DMS 273 (cell line): ENCODE results near the gene ZNF618.

Experiments
- DNase-seq: peaks from one replicate; lab custom pipeline; 2025; ENCODE audit not compliant: unreplicated experiment; lab: John Stamatoyannopoulos, UW

ZNF618 gene

GRCh38 chr9:113932906-113933584, 56.9 kb downstream of the ZNF618 start:
- DNase-seq = no peak

- DNase-seq = no peak
Measured at GRCh38 chr9:113933671-113934070, 57.6 kb downstream of the ZNF618 start.

DNA sequence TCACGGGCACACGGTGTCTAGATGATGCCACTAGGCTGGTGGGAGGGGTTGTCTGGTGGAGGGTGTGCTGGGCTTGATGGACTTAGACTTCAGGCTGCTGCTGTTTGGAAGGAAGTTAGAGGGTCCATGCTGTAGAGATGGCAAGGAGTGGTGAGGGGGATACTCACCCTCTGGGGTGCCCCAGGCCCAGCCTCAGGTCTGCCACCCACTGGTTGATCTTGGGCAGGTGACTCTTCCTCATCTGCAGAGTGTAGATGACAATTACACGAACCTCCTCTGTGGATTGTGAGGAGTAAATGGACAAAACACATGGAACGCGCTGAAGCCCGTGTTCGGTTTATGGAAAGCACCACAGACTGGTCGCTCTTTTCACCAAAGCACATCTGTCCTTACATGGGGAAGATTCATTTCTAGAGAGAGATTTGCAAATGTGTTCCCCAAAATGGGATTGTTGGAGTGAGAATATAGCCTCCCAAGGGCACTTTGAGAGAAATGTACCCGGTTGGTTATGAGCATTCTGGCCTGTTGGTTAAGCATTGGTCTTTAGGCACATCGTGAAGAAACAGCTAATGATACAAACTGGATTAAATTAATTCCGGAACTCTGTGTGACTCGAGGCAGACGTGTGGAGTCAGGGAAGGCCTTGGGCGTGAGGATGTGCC, 58.2 kb downstream of the ZNF618 start:
- no peak for DNase-seq

DNA sequence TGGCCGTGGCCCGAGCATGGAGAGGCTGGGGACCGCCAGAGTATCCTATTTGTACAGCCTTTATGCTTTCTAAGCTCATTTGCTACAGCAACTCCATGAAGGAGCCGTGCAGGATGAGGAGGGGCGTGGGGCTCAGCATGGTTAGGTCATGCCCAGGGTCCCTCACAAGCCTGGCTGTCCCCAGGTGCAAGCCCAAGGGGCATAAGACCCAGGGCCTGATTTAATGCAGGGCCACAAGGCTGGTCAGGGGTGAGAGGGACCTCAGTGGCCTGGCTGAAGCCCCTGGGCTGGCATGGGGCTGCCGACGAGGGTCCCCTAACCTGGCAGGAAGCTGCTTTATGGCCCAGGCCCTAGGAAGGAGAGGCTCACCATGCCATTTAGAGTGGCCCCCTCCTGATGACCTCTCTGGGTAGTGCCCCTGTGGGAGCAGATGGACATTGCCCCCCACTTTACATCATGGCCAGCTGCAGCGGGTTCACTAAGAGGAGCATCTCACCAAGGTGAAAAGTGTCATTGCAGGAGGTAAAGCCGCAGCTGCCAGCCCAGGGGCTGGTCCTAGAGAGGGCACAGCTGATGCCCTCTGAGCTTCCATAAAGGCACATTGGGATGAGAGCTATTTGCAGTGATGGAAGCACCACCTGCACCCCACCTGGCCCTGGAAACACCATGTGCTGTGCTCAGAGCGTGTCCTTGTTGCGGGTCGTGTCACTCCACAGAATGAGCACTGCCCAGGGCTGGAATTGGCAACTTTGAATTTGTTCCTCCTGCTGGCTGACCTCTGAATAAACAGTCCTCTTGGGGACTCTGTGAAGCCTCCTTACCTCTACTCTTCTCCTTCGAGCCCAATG, 58.9 kb downstream of the ZNF618 start:
- no peak for DNase-seq

GRCh38 chr9:113935677-113936380, 59.7 kb downstream of the ZNF618 start:
- DNase-seq = no peak

DNA sequence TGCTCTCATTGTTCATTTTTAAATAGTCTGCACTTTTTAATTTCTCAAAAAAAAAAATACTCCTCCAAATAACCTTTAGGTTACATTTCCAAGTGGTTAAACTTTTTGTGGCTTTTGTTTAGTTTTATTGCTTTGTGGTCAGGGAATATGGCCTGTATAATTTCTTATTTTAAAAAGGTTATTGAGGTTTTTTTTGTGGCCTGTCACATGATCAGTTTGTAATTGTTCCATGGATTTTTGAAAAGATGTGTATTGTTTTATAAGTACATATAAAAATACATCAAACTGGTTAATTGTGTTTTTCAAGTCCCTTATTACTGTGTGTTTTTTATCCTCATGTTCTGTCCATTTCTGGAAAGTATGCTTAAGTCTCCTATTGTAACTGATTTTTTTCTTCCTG, 64.0 kb downstream of the ZNF618 start:
- no peak for DNase-seq

GRCh38 chr9:113941056-113941455, 64.9 kb downstream of the ZNF618 start:
- DNase-seq = no peak

DNA sequence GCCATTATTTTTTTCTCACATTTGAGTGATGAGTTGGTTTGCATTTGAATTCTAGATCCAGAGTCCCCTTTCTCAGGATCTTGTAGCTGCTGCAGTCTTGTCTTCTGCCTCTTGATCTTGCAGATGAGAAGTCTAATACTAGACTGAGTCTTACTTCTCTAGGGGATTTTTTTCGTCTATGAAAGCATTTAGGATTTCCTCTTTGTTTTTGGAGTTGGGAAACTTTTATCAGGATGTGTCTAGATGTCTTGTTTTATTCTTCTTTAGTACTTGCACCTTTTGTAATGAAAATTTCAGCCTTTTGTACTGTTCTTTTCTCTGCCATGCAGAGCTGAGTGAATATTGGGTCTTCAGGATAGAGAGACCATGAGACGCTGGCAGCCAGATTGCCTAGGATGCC, 65.4 kb downstream of the ZNF618 start:
- no peak for DNase-seq

DNA sequence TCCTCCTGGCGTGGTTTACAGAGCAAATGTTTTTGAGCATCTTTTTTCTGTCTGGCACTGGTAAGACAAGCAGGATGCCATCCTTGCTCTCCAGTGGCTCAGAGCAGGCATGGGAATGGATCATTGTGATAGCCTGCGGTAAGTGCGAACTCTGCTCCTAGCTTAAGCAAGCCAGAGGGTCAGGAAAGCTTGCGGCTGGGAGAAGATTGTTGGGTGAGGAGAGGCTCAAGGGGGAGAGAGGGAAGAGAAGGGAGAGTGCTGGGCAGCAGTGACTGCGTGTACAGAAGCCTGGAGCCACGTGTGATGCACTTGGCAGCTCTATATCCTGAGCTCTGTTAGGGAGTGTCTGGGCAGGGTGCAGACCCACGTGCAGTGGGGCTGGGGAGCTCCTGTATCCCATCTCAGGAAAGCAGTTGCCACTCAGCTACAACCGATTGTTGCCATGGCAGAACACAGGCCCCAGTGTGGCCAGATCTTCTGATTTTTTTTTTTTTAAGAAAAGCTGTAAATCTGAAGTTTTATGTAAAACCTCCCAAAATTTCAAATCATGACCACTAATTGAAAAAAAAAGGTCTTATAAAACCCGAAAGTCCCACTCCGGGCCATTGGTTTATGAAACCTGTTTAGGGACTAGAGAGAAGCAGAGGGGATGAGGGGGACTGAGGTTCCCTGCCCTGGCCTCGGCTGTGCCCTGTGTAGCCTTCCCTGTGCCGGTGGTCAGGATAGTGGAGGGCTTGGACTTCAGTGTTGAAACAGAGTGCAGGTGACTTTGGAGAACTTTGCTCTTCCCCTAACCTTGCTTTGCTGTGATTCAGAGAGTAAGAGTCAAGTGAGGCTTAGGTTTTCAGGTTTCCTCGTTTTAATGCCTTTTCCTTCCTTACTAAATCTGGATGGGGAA, 67.3 kb downstream of the ZNF618 start:
- no peak for DNase-seq

DNA sequence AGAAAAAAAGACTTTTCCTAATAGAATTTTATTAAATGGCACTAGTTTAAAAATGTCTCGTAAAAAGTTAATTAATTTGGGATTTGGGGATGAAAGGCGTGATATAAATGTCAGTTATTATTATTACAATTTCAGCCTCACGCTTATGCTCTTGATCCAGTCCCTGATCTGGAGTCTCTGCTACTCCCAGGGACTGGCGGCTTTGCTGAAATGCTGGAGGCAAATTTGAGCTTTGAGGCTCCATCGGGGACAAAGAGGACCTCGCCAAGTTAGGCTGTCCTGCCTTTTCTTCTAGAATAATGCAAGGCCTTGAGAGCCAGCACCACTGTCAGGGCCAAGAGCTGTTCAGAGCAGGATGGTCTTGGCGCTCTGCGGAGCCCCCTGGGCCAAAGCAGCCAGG, 69.7 kb downstream of the ZNF618 start:
- no peak for DNase-seq

DNA sequence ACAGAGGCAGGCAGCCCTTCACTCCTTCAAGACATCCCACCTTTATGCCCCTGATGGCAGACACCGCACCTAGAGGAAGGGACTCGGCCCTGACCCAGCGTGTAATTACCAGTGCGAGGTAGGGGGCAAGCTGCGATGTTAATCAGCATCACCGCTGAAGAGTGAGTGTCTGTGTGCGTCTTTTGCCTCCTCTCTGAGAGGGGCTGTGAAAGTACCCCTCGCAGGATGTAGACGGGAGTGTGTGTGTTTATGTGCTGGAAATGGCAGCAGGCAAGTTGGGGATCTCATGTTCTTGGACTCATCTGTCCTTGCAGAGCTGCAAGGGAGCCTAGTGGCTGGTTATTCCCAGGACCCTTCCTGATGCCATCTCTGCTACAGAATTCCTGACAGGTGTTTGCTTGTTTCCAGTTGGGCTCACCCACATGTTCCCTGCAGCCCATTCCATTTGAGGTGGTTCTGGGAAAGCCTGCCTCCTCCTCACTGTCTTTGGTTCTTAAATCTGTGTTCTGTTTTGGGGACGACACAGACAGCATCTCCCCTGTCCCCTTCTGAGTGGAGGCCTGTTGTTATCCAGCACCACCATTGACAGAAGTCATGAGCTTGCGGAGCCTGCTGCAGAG, 70.5 kb downstream of the ZNF618 start:
- no peak for DNase-seq

DNA sequence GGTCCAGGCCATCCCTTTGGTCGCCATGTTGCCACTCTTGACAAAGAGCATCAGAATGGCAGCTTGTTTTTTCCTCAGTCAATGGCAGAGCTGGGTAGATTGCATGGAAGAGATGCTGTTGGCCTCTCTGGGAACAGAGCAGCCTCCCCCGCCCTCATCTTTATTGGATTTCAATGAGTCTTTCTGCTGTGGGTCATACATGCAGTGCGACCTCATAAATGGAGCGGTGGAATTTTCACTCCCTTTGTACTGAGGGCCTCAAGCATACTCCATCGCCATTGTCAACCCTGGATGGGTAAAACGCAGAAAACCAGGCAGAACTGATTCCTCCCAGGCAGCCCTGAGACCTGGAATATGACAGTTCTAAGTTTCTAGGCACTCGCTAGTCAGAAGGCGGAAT, 71.8 kb downstream of the ZNF618 start:
- no peak for DNase-seq

DNA sequence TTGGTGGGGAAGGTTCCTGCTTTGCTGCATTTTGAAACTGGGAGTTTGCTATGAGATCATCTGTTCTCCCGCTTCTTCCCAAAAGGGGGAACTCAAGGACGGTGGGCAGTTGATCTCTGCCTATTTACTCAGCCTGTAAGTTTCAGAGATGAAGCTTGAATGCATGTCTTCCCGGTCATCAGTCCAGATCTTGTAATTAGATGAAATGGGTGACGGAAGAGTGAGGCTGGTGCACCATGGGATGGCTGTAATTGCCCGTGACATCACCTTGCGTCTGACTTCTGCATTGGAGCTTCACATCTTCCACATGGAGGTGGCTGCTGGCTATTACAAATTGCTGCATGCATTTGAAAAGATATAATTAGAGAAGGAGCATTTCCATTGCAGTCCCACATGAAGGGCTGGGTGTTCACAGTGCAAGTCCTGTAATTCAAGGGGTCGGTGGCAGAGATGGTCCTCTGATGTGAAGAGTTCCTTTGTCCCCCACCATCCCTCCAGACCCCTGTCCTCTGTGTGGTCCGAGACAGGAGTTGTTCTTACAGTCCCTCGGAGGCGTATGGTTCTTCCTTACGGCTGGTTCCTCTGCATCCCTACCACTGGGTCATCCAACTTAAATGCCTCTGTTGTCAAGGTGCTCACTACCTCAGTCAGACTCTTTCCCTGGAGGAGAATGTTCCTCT, 72.9 kb downstream of the ZNF618 start:
- DNase-seq = no peak

GRCh38 chr9:113949571-113950078, 73.5 kb downstream of the ZNF618 start:
- DNase-seq = no peak

GRCh38 chr9:113950195-113951031, 74.3 kb downstream of the ZNF618 start:
- no peak for DNase-seq

DNA sequence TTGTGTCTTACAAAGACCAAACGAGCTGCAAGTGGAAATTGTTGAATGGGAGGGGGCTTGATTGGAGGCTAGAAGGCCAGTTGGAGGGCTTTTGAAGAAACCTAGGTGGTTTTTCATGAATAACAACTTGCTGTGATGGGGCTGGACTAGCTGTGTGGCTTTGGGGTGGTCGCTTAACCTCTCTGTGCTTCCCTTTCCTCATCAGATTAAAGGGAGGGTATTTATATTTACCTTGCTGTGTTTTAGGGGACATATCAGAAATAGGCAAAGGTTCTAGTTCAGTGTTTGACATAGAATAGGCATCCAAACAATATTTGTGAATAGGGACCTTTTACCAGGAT, 74.9 kb downstream of the ZNF618 start:
- DNase-seq = no peak

- no peak for DNase-seq
Measured at GRCh38 chr9:113952676-113953075, 76.6 kb downstream of the ZNF618 start.

- no peak for DNase-seq
Measured at GRCh38 chr9:113953531-113953930, 77.4 kb downstream of the ZNF618 start.
